MV-4-11 (cell line): ENCODE data around the gene COMMD2.
A peak's percentile ranks its signal among the peaks of the same experiment; 100 is the strongest.

Experiments
- DNase-seq: peaks from one replicate; lab custom pipeline; 2025; lab: John Stamatoyannopoulos, UW

Gene COMMD2

GRCh38 chr3:149763565-149764195 is 11.4 kb upstream of the COMMD2 start:
- no peak for DNase-seq

- DNase-seq: no peak
These were observed 1.4 kb upstream of the COMMD2 start for GRCh38 chr3:149753717-149754116.

- no peak for DNase-seq
These were observed 473 bp upstream of the COMMD2 start for GRCh38 chr3:149752788-149753136.

GRCh38 chr3:149751551-149751950 is 738 bp downstream of the COMMD2 start:
- peak; percentile 11 for DNase-seq

GRCh38 chr3:149744606-149745005 is 7.7 kb downstream of the COMMD2 start:
- no peak for DNase-seq

- DNase-seq: no peak
These were observed 8.1 kb downstream of the COMMD2 start for GRCh38 chr3:149744151-149744550.

- DNase-seq: no peak
These were observed 12.9 kb downstream of the COMMD2 start for GRCh38 chr3:149739396-149739795.

GRCh38 chr3:149738876-149739275 is 13.4 kb downstream of the COMMD2 start:
- DNase-seq: no peak

- DNase-seq: no peak
These were observed 15.4 kb downstream of the COMMD2 start for GRCh38 chr3:149736953-149737205.

GRCh38 chr3:149736175-149736952 is 15.9 kb downstream of the COMMD2 start:
- DNase-seq: no peak

- DNase-seq: no peak
These were observed 20.1 kb downstream of the COMMD2 start for GRCh38 chr3:149732234-149732633.

- no peak for DNase-seq
These were observed 24.6 kb downstream of the COMMD2 start for GRCh38 chr3:149727656-149728055.

- DNase-seq: no peak
These were observed 25.4 kb downstream of the COMMD2 start for GRCh38 chr3:149726716-149727407.

GRCh38 chr3:149723781-149724180 is 28.5 kb downstream of the COMMD2 start:
- DNase-seq: no peak

GRCh38 chr3:149720918-149721317 is 31.4 kb downstream of the COMMD2 start:
- DNase-seq: no peak

- peak; percentile 24 for DNase-seq
These were observed 34.8 kb downstream of the COMMD2 start for GRCh38 chr3:149717391-149718056.

GRCh38 chr3:149716984-149717383 is 35.3 kb downstream of the COMMD2 start:
- DNase-seq: no peak

GRCh38 chr3:149715247-149715646 is 37.0 kb downstream of the COMMD2 start:
- DNase-seq: no peak

GRCh38 chr3:149713730-149714654 is 38.3 kb downstream of the COMMD2 start:
- DNase-seq: no peak

GRCh38 chr3:149706905-149707304 is 45.4 kb downstream of the COMMD2 start:
- DNase-seq: no peak

- no peak for DNase-seq
These were observed 46.9 kb downstream of the COMMD2 start for GRCh38 chr3:149705416-149705815.

GRCh38 chr3:149703466-149703865 is 48.8 kb downstream of the COMMD2 start:
- DNase-seq: no peak
